HG02642 (cell line): Measurements from ENCODE around the gene SLC13A3.

Experiments
- ATAC-seq: cut with Tn5 transposase; IDR thresholded peaks from one replicate; pipeline ENCODE4 v1.9.1; 2021; ENCODE audit warnings: mild to moderate bottlenecking; ENCODE audit not compliant: unreplicated experiment, poor library complexity

Gene SLC13A3

DNA sequence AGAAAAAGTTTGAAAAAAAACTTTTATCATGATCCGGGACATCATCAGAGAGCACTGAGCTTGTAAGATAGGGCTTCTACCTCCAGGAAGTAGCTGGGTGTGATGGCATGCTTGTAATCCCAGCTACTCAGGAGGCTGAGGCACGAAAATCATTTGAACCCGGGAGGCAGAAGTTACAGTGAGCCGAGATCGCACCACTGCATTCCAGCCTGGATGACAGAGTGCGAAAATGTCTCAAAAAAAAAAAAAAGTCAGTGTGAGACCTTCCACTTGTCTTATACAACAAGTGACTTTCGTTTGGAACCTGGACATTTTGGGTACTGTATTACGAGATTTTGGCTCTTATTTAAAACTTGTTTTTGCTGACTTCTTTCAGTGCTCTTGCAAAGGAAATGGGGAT lies 5.9 kb upstream of the SLC13A3 start:
- no peak for ATAC-seq

- no peak for ATAC-seq
Measured at GRCh38 chr20:46652699-46653098, 1.4 kb upstream of the SLC13A3 start.

GRCh38 chr20:46650575-46651090 lies 626 bp downstream of the SLC13A3 start:
- no peak for ATAC-seq

GRCh38 chr20:46649965-46650542 lies 1.2 kb downstream of the SLC13A3 start:
- ATAC-seq: no peak

DNA sequence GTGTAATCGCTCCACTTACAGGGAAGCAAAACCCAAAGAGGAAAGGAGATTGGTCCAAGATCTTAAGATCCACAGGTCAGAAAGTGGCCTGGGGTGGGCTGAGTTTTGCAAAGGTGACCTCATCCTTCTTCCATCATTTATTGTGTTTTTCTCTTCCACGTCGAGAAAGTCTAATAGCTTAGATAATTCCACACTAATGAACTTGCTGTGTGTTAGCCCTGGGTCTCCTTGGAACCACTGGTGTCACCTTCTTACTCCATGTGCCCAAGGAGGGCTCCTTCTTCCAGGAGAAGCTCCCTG lies 1.7 kb downstream of the SLC13A3 start:
- no peak for ATAC-seq

DNA sequence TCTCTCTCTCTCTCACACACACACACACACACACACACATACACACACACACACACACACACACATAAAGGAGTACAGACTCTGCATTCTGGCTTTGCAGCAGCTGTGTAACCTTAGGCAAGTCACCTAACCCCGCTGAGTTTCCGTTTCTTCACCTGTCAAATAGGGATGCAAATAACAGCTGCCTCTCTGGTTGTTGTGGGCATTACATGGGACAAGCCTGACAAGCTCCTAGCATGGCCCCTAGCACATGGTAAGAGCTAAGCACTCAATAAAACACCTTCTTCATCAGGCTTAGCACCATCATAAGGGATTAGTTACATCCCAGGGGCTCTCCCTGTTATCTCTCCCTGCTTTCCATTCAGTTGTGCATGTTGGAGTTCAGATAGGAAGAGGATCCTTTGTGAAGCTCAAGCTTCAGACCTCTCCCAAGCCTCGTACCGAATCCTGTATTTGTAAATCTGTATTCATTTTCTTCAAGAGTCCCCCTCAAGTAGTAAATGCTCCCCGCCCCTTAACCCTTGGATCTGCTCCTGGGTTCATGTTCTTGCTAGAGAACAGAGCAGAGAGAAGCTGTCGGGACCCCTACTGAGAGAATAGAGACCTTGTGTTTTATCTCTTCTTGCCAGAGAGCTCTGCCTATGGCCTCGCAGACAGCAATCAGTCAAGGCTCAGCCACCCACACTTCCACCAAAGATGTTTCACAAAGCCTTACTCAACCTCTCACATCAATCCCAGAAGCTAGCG lies 2.2 kb downstream of the SLC13A3 start:
- no peak for ATAC-seq

DNA sequence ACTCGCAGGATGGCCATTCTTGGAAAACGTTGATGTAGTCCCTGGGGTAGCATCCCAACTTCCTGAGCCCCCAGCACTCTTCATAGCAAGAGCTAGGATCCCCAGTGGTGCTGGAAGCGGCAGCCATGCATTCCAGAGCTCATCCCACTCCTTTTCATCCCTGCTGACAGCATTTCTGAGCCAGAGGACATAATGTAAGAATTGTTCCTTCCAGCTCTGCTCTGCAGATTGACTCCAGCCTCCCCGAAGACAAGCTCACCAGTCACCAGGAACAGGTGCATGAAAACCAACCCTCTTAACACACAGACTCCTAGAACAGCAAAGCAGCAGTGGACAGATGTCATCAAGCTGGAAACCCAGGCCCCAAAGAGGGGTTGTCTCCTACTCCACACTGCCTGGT lies 3.8 kb downstream of the SLC13A3 start:
- ATAC-seq: no peak

- ATAC-seq: no peak
Measured at GRCh38 chr20:46646659-46647380, 4.4 kb downstream of the SLC13A3 start.

DNA sequence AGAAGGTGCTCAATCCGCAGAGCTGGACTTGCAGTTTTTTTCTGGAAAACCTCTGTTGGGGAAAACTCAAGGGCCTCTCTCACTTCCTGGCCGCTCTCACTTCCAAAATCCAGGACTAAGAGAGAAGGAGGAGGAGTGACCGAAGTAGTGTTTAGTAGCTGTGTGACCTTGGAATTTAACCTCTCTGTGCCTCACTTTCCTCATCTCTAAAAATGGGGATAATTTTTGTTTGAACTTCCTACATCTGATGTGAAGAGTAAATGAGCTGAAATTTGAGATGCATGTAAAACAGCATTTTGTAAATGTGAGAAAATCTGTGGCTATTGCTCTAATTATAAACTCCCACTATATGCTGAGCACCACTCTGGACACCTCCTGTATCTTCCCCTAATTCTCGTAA lies 5.1 kb downstream of the SLC13A3 start:
- ATAC-seq: no peak

- no peak for ATAC-seq
Measured at GRCh38 chr20:46644733-46645132, 6.5 kb downstream of the SLC13A3 start.

DNA sequence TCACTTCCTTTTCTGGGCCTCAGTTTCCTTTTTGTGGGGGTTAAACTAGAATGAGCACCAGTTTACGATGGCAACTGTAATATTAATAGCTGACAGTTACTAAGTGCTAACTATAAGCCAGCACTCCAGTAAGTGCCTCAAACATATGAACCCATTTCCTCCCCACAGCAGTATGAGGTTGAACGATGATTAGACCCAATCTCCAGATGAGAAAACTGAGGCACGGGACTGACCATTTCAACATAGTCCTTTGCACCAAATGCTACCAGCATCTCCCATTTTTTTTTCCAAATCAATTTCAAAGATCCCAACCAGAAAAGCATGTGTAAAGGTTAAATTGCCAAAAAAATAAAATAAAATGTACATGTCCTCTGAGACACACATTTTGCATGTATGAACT lies 7.1 kb downstream of the SLC13A3 start:
- no peak for ATAC-seq

DNA sequence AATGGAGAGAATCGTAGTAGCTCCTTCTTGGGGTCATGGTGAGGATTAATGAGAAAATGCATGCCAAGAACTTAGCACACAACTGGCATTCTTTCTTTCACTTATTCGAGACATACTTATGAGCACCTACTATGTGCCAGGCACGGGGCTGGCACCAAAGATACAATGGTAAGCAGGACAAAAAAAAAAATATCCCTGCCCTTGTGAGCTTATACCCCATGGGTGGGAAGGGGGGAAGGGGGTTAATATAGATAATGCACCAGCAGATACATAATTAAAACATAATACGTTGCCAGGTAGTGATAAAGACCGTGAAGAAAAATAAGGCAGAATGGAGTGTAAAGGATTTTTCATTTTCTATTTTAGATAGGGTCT lies 8.3 kb downstream of the SLC13A3 start:
- no peak for ATAC-seq

- no peak for ATAC-seq
Measured at GRCh38 chr20:46642265-46642968, 8.8 kb downstream of the SLC13A3 start.

DNA sequence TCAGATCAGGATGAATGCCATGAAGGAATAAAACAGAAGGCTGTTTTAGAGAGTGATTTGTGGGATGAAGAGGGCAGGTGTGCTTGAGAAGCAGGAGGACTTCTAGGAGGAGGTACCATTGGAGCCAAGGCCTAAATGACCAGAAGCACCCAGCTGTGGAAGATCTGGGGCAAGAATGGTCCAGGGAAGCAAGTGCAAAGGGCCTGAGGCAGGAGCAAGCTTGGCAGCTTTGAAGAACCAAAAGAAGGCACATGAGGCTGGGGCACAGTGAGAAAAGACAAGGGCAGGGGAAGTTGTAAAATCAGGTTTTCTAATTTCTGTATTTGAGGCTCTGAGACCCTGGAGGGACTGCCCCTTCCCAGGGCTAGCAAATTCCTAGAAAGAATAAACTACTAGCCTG lies 9.8 kb downstream of the SLC13A3 start:
- ATAC-seq: no peak

GRCh38 chr20:46640536-46641311 lies 10.5 kb downstream of the SLC13A3 start:
- ATAC-seq: no peak

DNA sequence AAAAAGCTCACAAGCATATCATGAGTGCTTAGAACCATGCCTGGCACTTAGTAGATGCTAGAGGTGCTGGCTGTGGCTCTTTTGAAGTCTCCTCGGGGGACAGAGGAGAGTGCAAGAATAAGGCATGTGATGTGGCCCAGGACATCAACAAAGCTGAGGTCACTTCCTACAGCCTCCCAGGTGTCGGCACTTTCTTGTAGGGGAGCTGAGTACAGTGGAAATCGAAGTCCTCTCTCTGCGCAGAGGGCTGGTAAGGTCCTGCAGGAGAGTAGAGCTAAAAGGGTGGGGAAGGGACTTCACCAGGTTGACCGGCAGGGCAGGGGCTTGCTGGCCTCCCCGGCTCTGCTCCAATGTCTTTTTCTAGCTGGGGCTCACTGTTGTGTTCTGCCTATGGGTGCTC lies 11.2 kb downstream of the SLC13A3 start:
- ATAC-seq: no peak

- no peak for ATAC-seq
Measured at GRCh38 chr20:46639587-46639986, 11.7 kb downstream of the SLC13A3 start.

- no peak for ATAC-seq
Measured at GRCh38 chr20:46638898-46639274, 12.4 kb downstream of the SLC13A3 start.

DNA sequence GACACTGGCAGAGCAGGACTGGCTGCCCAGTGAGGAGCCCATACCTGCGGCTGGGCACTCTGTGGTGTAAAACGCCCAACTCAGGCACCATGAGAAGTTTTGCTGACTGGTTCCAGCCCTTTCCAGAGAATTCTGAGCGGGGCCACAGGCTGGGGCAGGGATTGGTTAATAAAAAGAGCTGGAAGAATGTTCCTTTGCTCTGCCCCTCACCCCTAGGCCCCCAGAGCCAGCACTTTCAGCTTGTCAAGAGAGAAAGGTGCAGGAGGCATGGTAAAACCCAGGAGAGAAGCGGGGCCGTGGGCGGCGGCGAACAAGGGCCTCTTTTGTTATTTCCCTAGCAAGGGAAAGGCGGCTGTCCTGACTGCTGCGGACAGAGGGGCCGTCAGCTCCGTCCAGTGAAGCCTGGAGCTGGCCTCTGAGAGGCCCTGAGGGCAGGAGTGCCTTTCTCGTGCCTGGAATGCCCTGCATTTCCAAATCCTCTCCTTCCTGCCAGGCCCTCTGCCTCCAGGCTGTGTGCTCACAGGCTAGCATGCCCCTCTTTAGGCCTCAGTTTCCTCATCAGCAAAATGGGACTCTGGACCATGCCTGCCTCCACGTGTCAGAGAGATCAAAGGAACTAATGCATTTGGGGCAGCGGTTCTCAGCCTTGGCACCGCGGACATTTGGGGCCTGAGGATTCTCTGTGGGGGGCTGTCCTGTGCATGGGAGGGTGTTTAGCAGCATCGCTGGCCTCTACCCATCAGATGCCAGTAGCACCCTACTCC lies 12.9 kb downstream of the SLC13A3 start:
- ATAC-seq: no peak
